Fibroblast of lung (primary cell): ENCODE measurements around the gene AQP5. TPM values are rescaled to one million over a fixed set of nuclear protein-coding genes. Genes with fewer than 3 reads are reported as not detected.
A peak's percentile ranks its signal among the peaks of the same experiment; 100 is the strongest.

ENCODE experiments used
- DNase-seq, 2 donors: peaks; one replicate each; pipeline versions ENCODE4 v3.0.0 to v3.0.0-alpha.2; 2010; ENCODE audit warnings: low read depth in 2 of 2
- H2AFZ ChIP-seq: 2 replicates; pipeline ENCODE4 v1.5.1; 2012; ENCODE audit warnings: low read length, control low read depth, inconsistent platforms
- H3K27ac ChIP-seq: 2 replicates; pipeline ENCODE4 v1.5.1; 2011; ENCODE audit warnings: low read length, control low read depth; ENCODE audit not compliant: insufficient read depth
- H3K27me3 ChIP-seq: 2 replicates; pipeline ENCODE4 v1.5.1; 2011; ENCODE audit warnings: mild to moderate bottlenecking, low read length; ENCODE audit not compliant: control insufficient read depth, insufficient read depth
- H3K36me3 ChIP-seq: 2 replicates; pipeline ENCODE4 v1.5.1; 2011; ENCODE audit warnings: low read length; ENCODE audit not compliant: control insufficient read depth, insufficient read depth
- H3K4me1 ChIP-seq: 2 replicates; pipeline ENCODE4 v1.5.1; 2011; ENCODE audit warnings: low read length; ENCODE audit not compliant: control insufficient read depth, insufficient read depth; ENCODE audit errors: extremely low read depth
- H3K4me2 ChIP-seq: 2 replicates; pipeline ENCODE4 v1.5.1; 2011; ENCODE audit warnings: low read length, control low read depth; ENCODE audit not compliant: insufficient read depth; ENCODE audit errors: extremely low read depth
- H3K4me3 ChIP-seq, 4 experiments: fragments of 200-600 bp in 1 of 4; sonication (generic) in 1 of 4; replicated peaks in 1 of 4; 2 replicates each; pipeline ENCODE4 v1.5.1; 2011 to 2016; ENCODE audit warnings: low read length in 4 of 4, low read depth in 3 of 4, mild to moderate bottlenecking in 3 of 4, control low read depth in 2 of 4, inconsistent platforms in 1 of 4, mixed read lengths in 1 of 4; ENCODE audit not compliant: insufficient read depth in 1 of 4; ENCODE audit errors: control extremely low read depth in 1 of 4
- H3K79me2 ChIP-seq: 2 replicates; pipeline ENCODE4 v1.5.1; 2012; ENCODE audit warnings: mild to moderate bottlenecking, low read length, inconsistent platforms; ENCODE audit not compliant: control insufficient read depth, insufficient read depth
- H3K9ac ChIP-seq: 2 replicates; pipeline ENCODE4 v1.5.1; 2011; ENCODE audit warnings: mild to moderate bottlenecking, low read length, control low read depth; ENCODE audit not compliant: insufficient read depth
- H3K9me3 ChIP-seq: 2 replicates; pipeline ENCODE4 v1.5.1; 2012; ENCODE audit warnings: low read depth, low read length; ENCODE audit not compliant: control insufficient read depth, insufficient read depth
- H4K20me1 ChIP-seq: 2 replicates; pipeline ENCODE4 v1.5.1; 2011; ENCODE audit warnings: low read length; ENCODE audit not compliant: control insufficient read depth, insufficient read depth; ENCODE audit errors: extremely low read depth
- CTCF ChIP-seq, 2 donors: IDR thresholded peaks in 1 of 2; conservative IDR thresholded peaks in 1 of 2; 1 replicate in 1 of 2; 2 replicates in 1 of 2; pipeline ENCODE4 v1.5.1; 2011 to 2012; ENCODE audit warnings: low read length in 2 of 2, control low read depth in 1 of 2, inconsistent platforms in 1 of 2, low read depth in 1 of 2, mild to moderate bottlenecking in 1 of 2
- EZH2 ChIP-seq: IDR thresholded peaks from 2 replicates; pipeline ENCODE4 v1.5.1; 2012; ENCODE audit warnings: low read length, control low read depth, mild to moderate bottlenecking; ENCODE audit errors: missing control alignments
- polyA plus RNA-seq, 2 donors: library from polyadenylated mRNA; depleted of rRNA in 1 of 2; stranded (reverse) in 1 of 2; unstranded in 1 of 2; fragments of >200 nt; gene quantifications; 2 replicates each; pipeline ENCODE4 v1.2.1, GENCODE V29; 2011 to 2012; ENCODE audit warnings: missing spikeins in 1 of 2
- total RNA-seq: library from RNA; depleted of rRNA; stranded (reverse); fragments of >200 nt; gene quantifications from 2 replicates; pipeline ENCODE4 v1.2.1, GENCODE V29; 2014

Gene AQP5
- total and polyA plus RNA-seq, 2 donors (not counting 1 experiment from before 2014, with no cell fraction given): not detected

GRCh38 chr12:49990273-49990672 lies 28.6 kb downstream of the AQP5 start:
- H4K20me1 ChIP-seq: no peaks in the 10 kb centered on the region
- H3K9me3 ChIP-seq: no peaks in the 10 kb centered on the region
- H3K4me1 ChIP-seq: no peaks in the 10 kb centered on the region
- no peaks in the 10 kb centered on the region for H3K27me3 ChIP-seq
- no peak for TF ChIP-seq CTCF (conservative IDR thresholded peaks at IDR 0.05 in 1 of 2, IDR thresholded peaks at IDR 0.05 in 1 of 2; ENCODE audit: low read depth in 1 of 2, low read length in 2 of 2)
- no peak for TF ChIP-seq EZH2
- H3K9ac ChIP-seq: no peak overlapping the region
- peaks cover 4% of the 10 kb centered on the region for H3K36me3 ChIP-seq
- peak in 1 of 2 donors; percentile 74 for DNase-seq
- H3K4me2 ChIP-seq: no peak overlapping the region
- H3K27ac ChIP-seq: no peak overlapping the region
- no peaks in the 10 kb centered on the region for H3K79me2 ChIP-seq
- H2AFZ ChIP-seq: no peak overlapping the region
- no peak overlapping the region for H3K4me3 ChIP-seq

GRCh38 chr12:49998453-49998852 lies 36.8 kb downstream of the AQP5 start:
- Histone ChIP-seq H3K9me3 (no peaks in the 10 kb centered on the region), H3K79me2 (no peaks in the 10 kb centered on the region), H3K4me2 (no peak overlapping the region), H3K27ac (no peak overlapping the region), H3K36me3 (peaks cover 7% of the 10 kb centered on the region), H2AFZ (no peak overlapping the region), H3K27me3 (no peaks in the 10 kb centered on the region), H4K20me1 (no peaks in the 10 kb centered on the region), H3K4me1 (no peaks in the 10 kb centered on the region), H3K9ac (no peak overlapping the region), H3K4me3 (no peak overlapping the region)
- TF ChIP-seq EZH2 (no peak), CTCF (conservative IDR thresholded peaks at IDR 0.05 in 1 of 2, IDR thresholded peaks at IDR 0.05 in 1 of 2; ENCODE audit: low read depth in 1 of 2, low read length in 2 of 2) (no peak)
- DNase-seq: no peak

- Histone ChIP-seq H3K36me3 (peaks cover 7% of the 10 kb centered on the region), H3K4me3 (no peak overlapping the region), H3K27me3 (no peaks in the 10 kb centered on the region), H4K20me1 (no peaks in the 10 kb centered on the region), H3K4me1 (peaks cover 3% of the 10 kb centered on the region), H3K9ac (no peak overlapping the region), H2AFZ (no peak overlapping the region), H3K27ac (no peak overlapping the region), H3K79me2 (peaks cover 31% of the 10 kb centered on the region), H3K4me2 (no peak overlapping the region), H3K9me3 (no peaks in the 10 kb centered on the region)
- TF ChIP-seq CTCF (conservative IDR thresholded peaks at IDR 0.05 in 1 of 2, IDR thresholded peaks at IDR 0.05 in 1 of 2; ENCODE audit: low read depth in 1 of 2, low read length in 2 of 2): no peak
- no peak for TF ChIP-seq EZH2
- peak in 1 of 2 donors; percentile 51 for DNase-seq
Observed at GRCh38 chr12:50003595-50003994, 41.9 kb downstream of the AQP5 start.
